H1 (cell line): ENCODE results near the gene GRIK4. TPM values are rescaled to one million over a fixed set of nuclear protein-coding genes. Genes with fewer than 3 reads are reported as not detected.
A peak's percentile ranks its signal among the peaks of the same experiment; 100 is the strongest.

ENCODE experiments used
- ATF3 ChIP-seq: IDR thresholded peaks from 2 replicates; pipeline ENCODE4 v1.6.1; 2011; ENCODE audit warnings: low read depth, mild to moderate bottlenecking, low read length; ENCODE audit not compliant: insufficient read depth
- BCL11A ChIP-seq, 2 experiments: IDR thresholded peaks; one replicate each; pipeline ENCODE4 v1.6.1; 2011; ENCODE audit warnings: low read depth in 2 of 2, low read length in 2 of 2, mild to moderate bottlenecking in 2 of 2
- CBX8 ChIP-seq: fragments of 300-800, 300-1000 bp; sonication (generic); IDR thresholded peaks from 2 replicates; pipeline ENCODE4 v1.7.1; 2016; ENCODE audit warnings: low read depth, low read length, borderline replicate concordance
- CEBPB ChIP-seq: IDR thresholded peaks from 2 replicates; pipeline ENCODE4 v1.6.1; 2012; ENCODE audit warnings: low read depth, low read length
- CHD1 ChIP-seq: IDR thresholded peaks from 2 replicates; pipeline ENCODE4 v1.6.1; 2012; ENCODE audit warnings: low read depth, low read length, improper control_type of control experiment
- CTBP2 ChIP-seq: IDR thresholded peaks from 2 replicates; pipeline ENCODE4 v1.7.0; 2011; ENCODE audit warnings: borderline replicate concordance, mild to moderate bottlenecking, moderate library complexity, mixed read lengths, low read length; ENCODE audit not compliant: insufficient read depth, insufficient read length
- CTCF ChIP-seq, 3 experiments: IDR thresholded peaks; 1 replicate in 2 of 3; 2 replicates in 1 of 3; pipeline versions ENCODE4 v1.5.1 to v1.6.1; 2011; ENCODE audit warnings: low read length in 3 of 3, mild to moderate bottlenecking in 3 of 3, inconsistent platforms in 2 of 3, low read depth in 1 of 3, moderate library complexity in 1 of 3; ENCODE audit not compliant: insufficient read depth in 1 of 3; ENCODE audit errors: control extremely low read depth in 1 of 3
- E2F6 ChIP-seq: IDR thresholded peaks from 2 replicates; pipeline ENCODE4 v1.6.1; 2012; ENCODE audit warnings: inconsistent platforms
- KDM4A ChIP-seq: IDR thresholded peaks from one replicate; pipeline ENCODE4 v1.7.1; 2012; ENCODE audit warnings: low read depth, mild to moderate bottlenecking, moderate library complexity, low read length, inconsistent platforms; ENCODE audit not compliant: severe bottlenecking
- NRF1 ChIP-seq: IDR thresholded peaks from 2 replicates; pipeline ENCODE4 v1.6.1; 2011; ENCODE audit warnings: mild to moderate bottlenecking, low read depth, low read length, improper control_type of control experiment
- PHF8 ChIP-seq: fragments of 200-600 bp; sonication (generic); conservative IDR thresholded peaks from 2 replicates; pipeline ENCODE4 v1.7.1; 2012; ENCODE audit warnings: low read depth, mild to moderate bottlenecking, inconsistent platforms, low read length, moderate library complexity
- RAD21 ChIP-seq, 2 experiments: IDR thresholded peaks in 1 of 2; conservative IDR thresholded peaks in 1 of 2; 2 replicates each; pipeline ENCODE4 v1.6.1; 2011; ENCODE audit warnings: low read depth in 2 of 2, low read length in 2 of 2, improper control_type of control experiment in 1 of 2, inconsistent platforms in 1 of 2, mild to moderate bottlenecking in 1 of 2, moderate library complexity in 1 of 2
- RXRA ChIP-seq: IDR thresholded peaks from 2 replicates; pipeline ENCODE4 v1.6.1; 2011; ENCODE audit warnings: low read depth, mild to moderate bottlenecking, low read length, moderate library complexity; ENCODE audit not compliant: insufficient read depth
- SAP30 ChIP-seq: fragments of 300-600 bp; sonication (generic); IDR thresholded peaks from 2 replicates; pipeline ENCODE4 v1.7.1; 2012; ENCODE audit warnings: low read length, moderate library complexity, mild to moderate bottlenecking, inconsistent platforms; ENCODE audit not compliant: insufficient read depth, insufficient replicate concordance
- SIN3A ChIP-seq, 2 experiments: IDR thresholded peaks in 1 of 2; conservative IDR thresholded peaks in 1 of 2; 2 replicates each; pipeline ENCODE4 v1.6.1; 2011 to 2012; ENCODE audit warnings: low read length in 2 of 2, improper control_type of control experiment in 1 of 2, low read depth in 1 of 2, mild to moderate bottlenecking in 1 of 2
- TAF7 ChIP-seq: optimal IDR thresholded peaks from 2 replicates; pipeline ENCODE3; 2011; ENCODE audit warnings: low read depth, mild to moderate bottlenecking, inconsistent platforms, low read length, moderate library complexity, borderline replicate concordance
- TCF12 ChIP-seq: IDR thresholded peaks from 2 replicates; pipeline ENCODE4 v1.6.1; 2011; ENCODE audit warnings: low read depth, mild to moderate bottlenecking, low read length
- TEAD4 ChIP-seq: IDR thresholded peaks from 2 replicates; pipeline ENCODE4 v1.6.1; 2012; ENCODE audit warnings: low read depth, low read length, inconsistent platforms, mixed read lengths
- polyA plus RNA-seq, 7 experiments: library from polyadenylated mRNA; depleted of rRNA in 3 of 7; stranded (reverse) in 5 of 7; unstranded in 2 of 7; fragments of >200 nt in 5 of 7; fragments of 200-250 nt in 2 of 7; gene quantifications; 1 replicate in 5 of 7; 2 replicates in 1 of 7; 4 replicates in 1 of 7; pipeline versions ENCODE4 v1.2.1 to v1.2.3, GENCODE V29; 2011 to 2013; ENCODE audit warnings: missing spikeins in 2 of 7, mixed read lengths in 2 of 7
- total RNA-seq: library from RNA; stranded (reverse); fragmentation: NEBNext Ultra II Directional; extraction: Animal tissue kit (Norgen Biotek cat#: 25700); gene quantifications from 2 replicates; pipeline ENCODE4 v1.2.1, GENCODE V29; 2021

The GRIK4 gene
- total and polyA plus RNA-seq, 2 of the 8 experiments (the other 6 are each of a cell fraction or from before 2014, with no cell fraction given) = 1.2 to 2.9 TPM

- TF ChIP-seq RAD21 (IDR thresholded peaks at IDR 0.05 in 1 of 2, conservative IDR thresholded peaks at IDR 0.05 in 1 of 2; ENCODE audit: low read depth in 2 of 2, low read length in 2 of 2) (no peak), TEAD4 (no peak), PHF8 (peak; percentile 80), SIN3A (conservative IDR thresholded peaks at IDR 0.05 in 1 of 2, IDR thresholded peaks at IDR 0.05 in 1 of 2; ENCODE audit: low read depth in 1 of 2, low read length in 2 of 2) (peak; percentile 83 to 97), SAP30 (no peak), CTCF (IDR thresholded peaks at IDR 0.05; ENCODE audit: control extremely low read depth in 1 of 3, insufficient read depth in 1 of 3, low read depth in 1 of 3, low read length in 3 of 3) (no peak), CEBPB (no peak), KDM4A (peak; percentile 83), RXRA (no peak), CBX8 (no peak), CTBP2 (no peak), TAF7 (no peak), NRF1 (no peak), BCL11A (IDR thresholded peaks at IDR 0.05; ENCODE audit: low read depth in 2 of 2, low read length in 2 of 2) (no peak), CHD1 (no peak), ATF3 (peak; percentile 93), TCF12 (no peak), E2F6 (peak; percentile 77)
Measured at GRCh38 chr11:121023848-121024751, 512.6 kb downstream of the GRIK4 start, which contains the start of gene TBCEL (continued).
